OCI-LY3 (cell line): ENCODE measurements around the gene B3GNT7.

Experiments
- H2AFZ ChIP-seq: fragments of 200-600, 300-600 bp; shearing (Covaris generic); 2 replicates; pipeline ENCODE4 v1.6.0; 2014; ENCODE audit warnings: antibody characterized with exemption, low read depth, low read length
- H3K27ac ChIP-seq: fragments of 200-600, 300-600 bp; sonication (generic); 2 replicates; pipeline ENCODE4 v1.5.1; 2014; ENCODE audit warnings: mild to moderate bottlenecking, low read length, moderate library complexity, mixed read lengths
- H3K27me3 ChIP-seq: fragments of 200-600, 300-600 bp; sonication (generic); 2 replicates; pipeline ENCODE4 v1.6.1; 2014; ENCODE audit warnings: low read depth, low read length, mixed read lengths
- H3K36me3 ChIP-seq: fragments of 200-600, 300-600 bp; sonication (generic); replicated peaks from 2 replicates; pipeline ENCODE3; 2014; ENCODE audit warnings: low read depth, low read length, mixed read lengths
- H3K4me1 ChIP-seq: fragments of 300-600, 200-600 bp; sonication (generic); 2 replicates; pipeline ENCODE4 v1.6.1; 2014; ENCODE audit warnings: low read length, mixed read lengths
- H3K4me2 ChIP-seq: fragments of 200-600, 300-600 bp; sonication (generic); 2 replicates; pipeline ENCODE4 v1.6.1; 2014; ENCODE audit warnings: low read length, mixed read lengths
- H3K4me3 ChIP-seq: fragments of 300-600, 200-600 bp; sonication (generic); 2 replicates; pipeline ENCODE4 v1.5.1; 2014; ENCODE audit warnings: antibody characterized with exemption, mild to moderate bottlenecking, low read length, moderate library complexity
- H3K79me2 ChIP-seq: fragments of 300-600, 200-600 bp; shearing (Covaris generic); 2 replicates; pipeline ENCODE4 v1.6.1; 2014; ENCODE audit warnings: mild to moderate bottlenecking, low read length, mixed read lengths
- H3K9ac ChIP-seq: fragments of 300-600, 200-600 bp; shearing (Covaris generic); 2 replicates; pipeline ENCODE4 v1.6.0; 2014; ENCODE audit warnings: mild to moderate bottlenecking, low read length, moderate library complexity
- H3K9me3 ChIP-seq: fragments of 200-600, 300-600 bp; shearing (Covaris generic); 2 replicates; pipeline ENCODE4 v1.6.1; 2014; ENCODE audit warnings: low read length, mixed read lengths; ENCODE audit not compliant: insufficient read depth
- H4K20me1 ChIP-seq: fragments of 200-600, 300-600 bp; sonication (generic); 2 replicates; pipeline ENCODE4 v1.6.1; 2016; ENCODE audit warnings: low read length, mixed read lengths; ENCODE audit not compliant: insufficient read depth
- CTCF ChIP-seq: fragments of 200-600, 300-600 bp; sonication (generic); IDR thresholded peaks from 2 replicates; pipeline ENCODE4 v1.5.1; 2014; ENCODE audit warnings: antibody characterized with exemption, low read length, low read depth
- EZH2phosphoT487 ChIP-seq: fragments of 200-600 bp; shearing (Covaris generic); IDR thresholded peaks from 2 replicates; pipeline ENCODE4 v1.6.1; 2018; ENCODE audit warnings: antibody characterized with exemption, mixed run types, low read depth

The B3GNT7 gene

GRCh38 chr2:231422056-231422455 lies 26.5 kb downstream of the B3GNT7 start:
- no peaks in the 10 kb centered on the region for H3K4me1 ChIP-seq
- no peak overlapping the region for H3K4me2 ChIP-seq
- no peak overlapping the region for H3K4me3 ChIP-seq
- no peaks in the 10 kb centered on the region for H3K9me3 ChIP-seq
- H2AFZ ChIP-seq, result no peak overlapping the region
- H3K9ac ChIP-seq, result no peak overlapping the region
- H3K27ac ChIP-seq, result no peak overlapping the region
- no peaks in the 10 kb centered on the region for H3K36me3 ChIP-seq
- no peaks in the 10 kb centered on the region for H3K79me2 ChIP-seq
- no peaks in the 10 kb centered on the region for H4K20me1 ChIP-seq
- TF ChIP-seq CTCF (no peak), EZH2phosphoT487 (no peak)
- no peaks in the 10 kb centered on the region for H3K27me3 ChIP-seq

- Histone ChIP-seq H3K36me3 (no peaks in the 10 kb centered on the region), H2AFZ (no peak overlapping the region), H3K4me1 (no peaks in the 10 kb centered on the region), H3K4me3 (no peak overlapping the region), H3K9me3 (no peaks in the 10 kb centered on the region), H3K27ac (no peak overlapping the region), H3K4me2 (no peak overlapping the region), H3K9ac (no peak overlapping the region), H3K79me2 (no peaks in the 10 kb centered on the region), H3K27me3 (no peaks in the 10 kb centered on the region), H4K20me1 (no peaks in the 10 kb centered on the region)
- no peak for TF ChIP-seq EZH2phosphoT487
- no peak for TF ChIP-seq CTCF
These were observed 27.7 kb downstream of the B3GNT7 start for GRCh38 chr2:231423176-231423575.

- Histone ChIP-seq H3K27ac (no peak overlapping the region), H2AFZ (no peak overlapping the region), H3K9me3 (no peaks in the 10 kb centered on the region), H3K4me1 (no peaks in the 10 kb centered on the region), H3K4me2 (no peak overlapping the region), H3K27me3 (no peaks in the 10 kb centered on the region), H4K20me1 (no peaks in the 10 kb centered on the region), H3K9ac (no peak overlapping the region), H3K4me3 (no peak overlapping the region), H3K36me3 (no peaks in the 10 kb centered on the region), H3K79me2 (no peaks in the 10 kb centered on the region)
- no peak for TF ChIP-seq EZH2phosphoT487
- TF ChIP-seq CTCF, result no peak
These were observed 29.8 kb downstream of the B3GNT7 start for GRCh38 chr2:231425291-231425810.

- no peak overlapping the region for H3K4me2 ChIP-seq
- no peaks in the 10 kb centered on the region for H3K4me1 ChIP-seq
- no peaks in the 10 kb centered on the region for H3K79me2 ChIP-seq
- no peaks in the 10 kb centered on the region for H4K20me1 ChIP-seq
- H3K27me3 ChIP-seq, result no peaks in the 10 kb centered on the region
- TF ChIP-seq CTCF, result no peak
- no peak for TF ChIP-seq EZH2phosphoT487
- H3K4me3 ChIP-seq, result no peak overlapping the region
- H3K36me3 ChIP-seq, result no peaks in the 10 kb centered on the region
- no peak overlapping the region for H3K27ac ChIP-seq
- H3K9me3 ChIP-seq, result no peaks in the 10 kb centered on the region
- no peak overlapping the region for H2AFZ ChIP-seq
- H3K9ac ChIP-seq, result no peak overlapping the region
These were observed 30.5 kb downstream of the B3GNT7 start for GRCh38 chr2:231425811-231426703.
